HepG2 (cell line): ENCODE results near the gene NDUFB10. TPM values are rescaled to one million over a fixed set of nuclear protein-coding genes. Genes with fewer than 3 reads are reported as not detected.

ENCODE experiments used
- EEA1 ChIP-seq: sonication (generic); formaldehyde crosslinking; IDR thresholded peaks from 2 replicates; pipeline ENCODE4 v1.5.1; 2020; ENCODE audit warnings: mild to moderate bottlenecking, missing genetic modification reagents, borderline replicate concordance
- GABPB1 ChIP-seq: IDR thresholded peaks from 2 replicates; pipeline ENCODE4 v1.6.1; 2016; ENCODE audit warnings: mild to moderate bottlenecking, missing genetic modification reagents, moderate library complexity, missing compliant biosample characterization
- HCFC1 ChIP-seq: fragments of 150-350 bp; IDR thresholded peaks from 2 replicates; pipeline ENCODE4 v1.6.1; 2014; ENCODE audit warnings: low read depth, low read length
- HOXA7 ChIP-seq: sonication (generic); formaldehyde crosslinking; IDR thresholded peaks from 2 replicates; pipeline ENCODE4 v1.8.1; 2022; ENCODE audit warnings: mild to moderate bottlenecking, missing genetic modification reagents, moderate library complexity
- MED1 ChIP-seq: sonication (generic); formaldehyde crosslinking; IDR thresholded peaks from 2 replicates; pipeline ENCODE4 v1.4.0; 2020; ENCODE audit warnings: missing genetic modification reagents
- MTA1 ChIP-seq: sonication (generic); formaldehyde crosslinking; IDR thresholded peaks from 2 replicates; pipeline ENCODE4 v1.4.0; 2020; ENCODE audit warnings: missing genetic modification reagents, mild to moderate bottlenecking, borderline replicate concordance
- MTA3 ChIP-seq: sonication (generic); formaldehyde crosslinking; IDR thresholded peaks from 2 replicates; pipeline ENCODE4 v1.4.0; 2020; ENCODE audit warnings: missing genetic modification reagents
- PATZ1 ChIP-seq: sonication (generic); formaldehyde crosslinking; IDR thresholded peaks from 2 replicates; pipeline ENCODE4 v1.4.0; 2020; ENCODE audit warnings: missing genetic modification reagents
- PBX3 ChIP-seq: sonication (generic); formaldehyde crosslinking; IDR thresholded peaks from 2 replicates; pipeline ENCODE4 v1.8.1; 2023; ENCODE audit warnings: missing genetic modification reagents, inconsistent platforms, borderline replicate concordance
- REL ChIP-seq: sonication (generic); formaldehyde crosslinking; conservative IDR thresholded peaks from 2 replicates; pipeline ENCODE4 v1.8.0; 2022; ENCODE audit warnings: mild to moderate bottlenecking, missing genetic modification reagents, moderate library complexity
- RFXANK ChIP-seq: IDR thresholded peaks from 2 replicates; pipeline ENCODE4 v1.6.1; 2016
- SP1 ChIP-seq, 2 experiments: fragments of 450-650 bp in 1 of 2; sonication (generic) in 1 of 2; formaldehyde crosslinking in 1 of 2; IDR thresholded peaks; 2 replicates each; pipeline versions ENCODE4 v1.4.0 to v1.6.1; 2016 to 2020; ENCODE audit warnings: missing genetic modification reagents in 1 of 2
- SRSF9 ChIP-seq: fragments of 200-400 bp; formaldehyde crosslinking; IDR thresholded peaks from 2 replicates; pipeline ENCODE4 v1.6.1; 2018; ENCODE audit warnings: borderline replicate concordance, mild to moderate bottlenecking, low read depth, low read length; ENCODE audit not compliant: insufficient read depth, poor library complexity, severe bottlenecking
- ZBTB26 ChIP-seq: IDR thresholded peaks from 2 replicates; pipeline ENCODE4 v1.6.1; 2016; ENCODE audit warnings: missing compliant biosample characterization, missing genetic modification reagents, borderline replicate concordance
- ZBTB34 ChIP-seq: sonication (generic); formaldehyde crosslinking; IDR thresholded peaks from 2 replicates; pipeline ENCODE4 v1.8.0; 2022; ENCODE audit warnings: mild to moderate bottlenecking, missing genetic modification reagents
- ZFYVE20 ChIP-seq: sonication (generic); formaldehyde crosslinking; IDR thresholded peaks from 2 replicates; pipeline ENCODE4 v1.8.0; 2023; ENCODE audit warnings: low read depth, mild to moderate bottlenecking, moderate library complexity, missing genetic modification reagents, borderline replicate concordance
- ZNF20 ChIP-seq: sonication (generic); formaldehyde crosslinking; IDR thresholded peaks from 2 replicates; pipeline ENCODE4 v1.4.0; 2020; ENCODE audit warnings: mild to moderate bottlenecking, moderate library complexity, missing genetic modification reagents
- ZNF253 ChIP-seq: sonication (generic); formaldehyde crosslinking; IDR thresholded peaks from 2 replicates; pipeline ENCODE4 v1.8.0; 2022; ENCODE audit warnings: mild to moderate bottlenecking, missing genetic modification reagents, borderline replicate concordance
- ZNF563 ChIP-seq: sonication (generic); formaldehyde crosslinking; IDR thresholded peaks from 2 replicates; pipeline ENCODE4 v1.8.0; 2022; ENCODE audit warnings: mild to moderate bottlenecking, moderate library complexity, missing genetic modification reagents
- ZNF740 ChIP-seq: sonication (generic); formaldehyde crosslinking; IDR thresholded peaks from 2 replicates; pipeline ENCODE4 v1.4.0; 2020; ENCODE audit warnings: missing genetic modification reagents
- ZNF792 ChIP-seq: IDR thresholded peaks from 2 replicates; pipeline ENCODE4 v1.6.1; 2016
- ZNF839 ChIP-seq: sonication (generic); formaldehyde crosslinking; IDR thresholded peaks from 2 replicates; pipeline ENCODE4 v1.4.0; 2020; ENCODE audit warnings: missing genetic modification reagents, mild to moderate bottlenecking, borderline replicate concordance
- ZSCAN29 ChIP-seq: sonication (generic); formaldehyde crosslinking; conservative IDR thresholded peaks from 2 replicates; pipeline ENCODE4 v1.4.0; 2020; ENCODE audit warnings: mild to moderate bottlenecking, missing genetic modification reagents
- ZSCAN31 ChIP-seq: sonication (generic); formaldehyde crosslinking; IDR thresholded peaks from 2 replicates; pipeline ENCODE4 v1.5.0; 2020; ENCODE audit warnings: low read depth, mild to moderate bottlenecking, missing genetic modification reagents
- polyA plus RNA-seq, 8 experiments: library from polyadenylated mRNA; depleted of rRNA in 3 of 8; stranded (reverse) in 7 of 8; unstranded in 1 of 8; fragments of >200 nt; fragmentation: Illumina TruSeq in 4 of 8; extraction: Trizol in 4 of 8; gene quantifications; 2 replicates each; pipeline versions ENCODE4 v1.2.1 to v1.2.3, GENCODE V29; 2011 to 2016; ENCODE audit warnings: low read depth in 4 of 8, missing spikeins in 1 of 8, mixed read lengths in 1 of 8; ENCODE audit not compliant: insufficient read depth in 1 of 8
- total RNA-seq, 5 experiments: library from RNA; depleted of rRNA; stranded (reverse); fragments of >200 nt; fragmentation: Illumina TruSeq; extraction: Trizol; gene quantifications; 2 replicates each; pipeline ENCODE4 v1.2.3, GENCODE V29; 2016; ENCODE audit warnings: low read depth in 1 of 5

NDUFB10 gene
- total and polyA plus RNA-seq, 2 of the 13 experiments (the other 11 are each of a cell fraction or from before 2014, with no cell fraction given), result 68.6 to 157 TPM

- TF ChIP-seq ZBTB26 (CRISPR knock-in tag) (peak; percentile 68; the same call in 1 of the 2 replicates), HOXA7 (CRISPR knock-in tag) (no peak), HCFC1 (peak; percentile 98), SRSF9 (no peak), ZBTB34 (CRISPR knock-in tag) (no peak), ZNF563 (peak; percentile 57; the same call in 1 of the 2 replicates), MTA1 (CRISPR knock-in tag) (peak; percentile 94), MTA3 (CRISPR knock-in tag) (no peak), EEA1 (CRISPR knock-in tag) (no peak), SP1 (IDR thresholded peaks at IDR 0.05) (no peak), SP1 (CRISPR knock-in tag; IDR thresholded peaks at IDR 0.05) (peak; percentile 92), ZNF839 (CRISPR knock-in tag) (peak; percentile 72; the same call in 1 of the 2 replicates), ZNF20 (no peak), REL (CRISPR knock-in tag) (peak; percentile 78; the same call in 1 of the 2 replicates), PBX3 (CRISPR knock-in tag) (no peak), ZSCAN29 (CRISPR knock-in tag) (peak; percentile 83; the same call in 1 of the 2 replicates), ZFYVE20 (CRISPR knock-in tag) (peak; percentile 59; the same call in 1 of the 2 replicates), GABPB1 (peak; percentile 99), ZNF253 (CRISPR knock-in tag) (no peak), ZNF740 (CRISPR knock-in tag) (no peak), PATZ1 (peak; percentile 83), ZSCAN31 (CRISPR knock-in tag) (no peak; the same call in 1 of the 2 replicates), MED1 (CRISPR knock-in tag) (peak; percentile 79), ZNF792 (CRISPR knock-in tag) (peak; percentile 90), RFXANK (CRISPR knock-in tag) (peak; percentile 56; the same call in 1 of the 2 replicates)
Observed at GRCh38 chr16:1971796-1972489, 12.6 kb downstream of the NDUFB10 start, which contains the start of gene TBL3 (continued).
